Head of caudate nucleus (tissue), 42 donors: ENCODE measurements around the gene MOSMO.
"Not testable (repeated sequence)": the region's sequence is repeated elsewhere in the genome, so short reads cannot be mapped to it uniquely, and the experiment has no call there.

Experiments
- DNase-seq, 42 donors: peaks; one replicate each; pipeline versions ENCODE4 v3.0.0 to v3.0.0-alpha.2; 2020 to 2021; ENCODE audit warnings: mixed read lengths in 7 of 42
- intact Hi-C: fragments of 100-400 bp; cut with DNase I; formaldehyde crosslinking; loops from one replicate; pipeline ENCODE4 v1.15.0; 2022

MOSMO gene

GRCh38 chr16:21997697-21998480, 10.0 kb upstream of the MOSMO start:
- intact Hi-C loops, result no loop called here
- DNase-seq, result no peak

- no peak for DNase-seq
- intact Hi-C loops, result loop anchor here (5.0 kb wide), 2 partner anchors 76 to 186 kb away; no protein-coding TSS in a partner anchor
These were observed 6.3 kb upstream of the MOSMO start for GRCh38 chr16:22001591-22001990.

GRCh38 chr16:22002047-22002446, 5.9 kb upstream of the MOSMO start:
- intact Hi-C loops, result loop anchor here (5.0 kb wide), 2 partner anchors 75 to 185 kb away; no protein-coding TSS in a partner anchor
- not testable (repeated sequence) for DNase-seq

GRCh38 chr16:22003195-22003594, 4.7 kb upstream of the MOSMO start:
- DNase-seq, result no peak
- intact Hi-C loops, result loop anchor here (5.0 kb wide), 2 partner anchors 74 to 184 kb away; no protein-coding TSS in a partner anchor

DNA sequence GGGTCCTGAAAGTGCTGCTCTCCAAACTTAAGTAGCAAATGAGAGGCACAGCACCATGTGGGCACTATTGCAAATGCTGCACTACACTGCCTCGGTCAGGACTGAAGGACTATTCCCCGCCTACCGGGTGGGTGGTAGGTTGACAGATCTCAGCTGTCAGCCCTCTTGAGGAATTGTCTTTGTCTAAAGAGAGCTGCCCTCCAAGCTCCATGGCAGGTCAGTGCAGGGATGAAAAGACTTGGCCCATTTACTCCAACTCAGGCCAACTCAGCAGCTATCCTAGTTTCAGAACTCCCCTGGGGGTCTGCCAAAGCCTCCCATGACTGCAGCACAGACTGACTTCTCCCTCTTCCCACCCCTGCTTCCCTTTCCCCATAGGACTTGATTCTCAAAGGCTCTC, 3.6 kb upstream of the MOSMO start:
- intact Hi-C loops, result loop anchor here (5.0 kb wide), 2 partner anchors 73 to 183 kb away; no protein-coding TSS in a partner anchor
- DNase-seq, result peak in 8 of 42 donors; percentile 6 to 44 (median 18)

DNA sequence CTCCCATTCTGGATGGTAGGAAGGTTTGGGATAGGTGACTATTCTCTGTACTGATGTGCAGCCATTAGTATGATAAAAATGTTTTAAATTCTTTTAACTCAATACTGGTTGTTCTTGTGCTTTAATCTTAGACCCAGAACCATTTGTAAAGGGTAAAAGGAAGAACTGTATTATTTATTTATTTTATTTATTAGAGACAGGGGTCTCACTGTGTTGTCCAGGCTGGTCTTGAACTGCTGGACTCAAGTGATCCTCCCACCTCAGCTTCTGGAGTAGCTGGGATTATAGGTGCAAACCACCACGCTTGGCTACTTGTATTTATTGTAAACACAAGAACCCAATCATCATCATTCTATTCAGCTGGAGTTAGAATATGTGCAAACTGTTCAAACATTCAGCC, 2.2 kb upstream of the MOSMO start:
- intact Hi-C loops, result loop anchor here (5.0 kb wide), 1 partner anchor 297 kb away; no protein-coding TSS in a partner anchor
- no peak for DNase-seq

DNA sequence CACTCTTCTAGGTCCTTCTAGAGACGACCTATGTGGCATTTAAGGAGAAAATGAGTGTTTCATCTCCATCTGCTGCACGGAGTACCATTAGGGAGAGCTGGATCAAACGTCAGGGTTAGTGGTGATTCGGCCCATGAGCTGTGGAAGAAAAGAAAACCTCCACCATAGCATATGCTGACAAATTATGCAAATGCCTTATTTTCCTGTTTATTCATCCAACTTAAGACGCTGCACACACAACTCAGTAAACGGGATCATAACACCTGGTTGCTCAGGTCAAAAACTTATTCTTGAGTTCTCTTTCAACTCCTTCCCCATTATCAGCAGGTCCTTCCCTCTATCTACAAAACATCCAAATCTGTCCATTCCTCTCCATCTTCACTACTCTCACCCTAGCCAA, 1.3 kb upstream of the MOSMO start:
- intact Hi-C loops, result loop anchor here (5.0 kb wide), 1 partner anchor 296 kb away; no protein-coding TSS in a partner anchor

DNA sequence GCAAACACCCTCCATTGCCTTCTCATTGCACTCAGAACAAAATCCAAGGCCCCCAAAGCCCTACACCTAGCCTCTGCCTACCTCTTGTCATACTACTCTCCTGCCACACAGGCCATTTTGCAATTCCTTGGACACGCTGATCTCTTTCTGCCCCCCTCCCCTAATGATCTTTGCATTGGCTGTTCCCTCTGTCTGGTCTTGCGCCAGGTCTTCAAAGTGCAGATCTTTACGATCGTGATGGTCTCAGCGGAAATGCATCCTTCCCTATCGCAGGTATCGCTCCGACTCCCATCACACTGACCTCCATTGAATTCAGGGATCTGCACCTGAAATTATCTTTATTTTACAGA, 777 bp upstream of the MOSMO start:
- intact Hi-C loops, result loop anchor here (5.0 kb wide), 1 partner anchor 295 kb away; no protein-coding TSS in a partner anchor
- peak in 2 of 42 donors; percentile 7 to 14 for DNase-seq

More for the DNA sequence above, 1.3 kb upstream of the MOSMO start:
- DNase-seq, result no peak

- intact Hi-C loops, result loop anchor here (5.0 kb wide), 1 partner anchor 294 kb away; no protein-coding TSS in a partner anchor
- peak in 31 of 42 donors; percentile 6 to 57 (median 29) for DNase-seq
These were observed 526 bp downstream of the MOSMO start for GRCh38 chr16:22008215-22009059.

DNA sequence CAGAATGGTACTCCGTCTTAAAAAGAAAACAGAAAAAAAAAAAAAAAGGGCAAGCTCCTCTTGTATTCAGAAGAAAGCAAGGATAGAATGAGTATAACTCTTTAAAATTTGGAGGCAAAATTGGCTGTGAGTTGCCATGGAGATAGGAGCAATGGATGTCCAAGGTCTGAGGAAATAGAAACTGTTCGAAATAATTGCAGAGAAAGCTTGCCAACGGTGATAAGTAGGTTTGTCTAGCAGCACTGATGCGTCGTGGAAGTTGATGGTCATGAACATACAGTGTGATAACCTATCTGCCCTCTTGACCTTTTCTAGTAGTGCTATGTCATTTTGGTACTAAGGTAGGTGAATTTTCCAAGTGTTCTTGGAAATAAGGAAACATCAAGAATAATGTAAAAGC, 3.0 kb downstream of the MOSMO start:
- intact Hi-C loops, result no loop called here
- no peak for DNase-seq

- DNase-seq, result no peak
- intact Hi-C loops, result no loop called here
These were observed 4.3 kb downstream of the MOSMO start for GRCh38 chr16:22012241-22012640.

- DNase-seq, result no peak
- intact Hi-C loops, result no loop called here
These were observed 5.6 kb downstream of the MOSMO start for GRCh38 chr16:22013486-22013885.

GRCh38 chr16:22014271-22014873, 6.5 kb downstream of the MOSMO start:
- intact Hi-C loops, result no loop called here
- DNase-seq, result no peak

GRCh38 chr16:22016927-22017326, 9.0 kb downstream of the MOSMO start:
- no peak for DNase-seq
- intact Hi-C loops, result no loop called here

GRCh38 chr16:22018559-22018958, 10.6 kb downstream of the MOSMO start:
- DNase-seq, result no peak
- intact Hi-C loops, result no loop called here

- intact Hi-C loops, result no loop called here
- no peak for DNase-seq
These were observed 14.2 kb downstream of the MOSMO start for GRCh38 chr16:22022151-22022550.

- intact Hi-C loops, result no loop called here
- no peak for DNase-seq
These were observed 15.6 kb downstream of the MOSMO start for GRCh38 chr16:22023505-22023904.

GRCh38 chr16:22024785-22025184, 16.9 kb downstream of the MOSMO start:
- intact Hi-C loops, DNase-seq: not testable (repeated sequence)

GRCh38 chr16:22027633-22028032, 19.7 kb downstream of the MOSMO start:
- intact Hi-C loops, result no loop called here
- no peak for DNase-seq
